Measurements from ENCODE around the gene MPND. TPM values are rescaled to one million over a fixed set of nuclear protein-coding genes. Genes with fewer than 3 reads are reported as not detected.
A peak's percentile ranks its signal among the peaks of the same experiment; 100 is the strongest.

The MPND gene
- total RNA-seq, 4 donors from 2014 or later = 8.3 to 26.1 (median 20.8) TPM

- Histone ChIP-seq H3K4me3 (no peak overlapping the region), H3K4me1 (no peaks in the 10 kb centered on the region), H3K9me3 (no peaks in the 10 kb centered on the region), H3K36me3 (peaks cover 0 to 69% (median 0%) of the 10 kb centered on the region in 3 donors), H3K27ac (no peak overlapping the region), H3K27me3 (no peaks in the 10 kb centered on the region)
- no peak for DNase-seq
- TF ChIP-seq CTCF (IDR thresholded peaks at IDR 0.05) (no peak), POLR2A (IDR thresholded peaks at IDR 0.05) (no peak)
Measured at GRCh38 chr19:4357921-4358326, 14.6 kb downstream of the MPND start.

GRCh38 chr19:4358709-4359626 is 15.6 kb downstream of the MPND start:
- TF ChIP-seq CTCF (IDR thresholded peaks at IDR 0.05) (no peak), POLR2A (IDR thresholded peaks at IDR 0.05) (no peak)
- Histone ChIP-seq H3K4me1 (no peaks in the 10 kb centered on the region), H3K36me3 (peaks cover 0 to 76% (median 0%) of the 10 kb centered on the region in 3 donors), H3K4me3 (no peak overlapping the region), H3K9me3 (no peaks in the 10 kb centered on the region), H3K27me3 (no peaks in the 10 kb centered on the region), H3K27ac (no peak overlapping the region)
- DNase-seq = no peak

- Histone ChIP-seq H3K27me3 (no peaks in the 10 kb centered on the region), H3K36me3 (peaks cover 0 to 75% (median 0%) of the 10 kb centered on the region in 3 donors), H3K4me1 (no peaks in the 10 kb centered on the region), H3K4me3 (no peak overlapping the region), H3K9me3 (no peaks in the 10 kb centered on the region), H3K27ac (no peak overlapping the region)
- TF ChIP-seq POLR2A (IDR thresholded peaks at IDR 0.05) (no peak), CTCF (IDR thresholded peaks at IDR 0.05) (no peak)
- no peak for DNase-seq
Measured at GRCh38 chr19:4359627-4360000, 16.3 kb downstream of the MPND start.

- Histone ChIP-seq H3K4me1 (no peaks in the 10 kb centered on the region), H3K4me3 (no peak overlapping the region), H3K27ac (peak overlapping the region in 1 of 4 donors; percentile 35), H3K36me3 (peaks cover 0 to 78% (median 0%) of the 10 kb centered on the region in 3 donors), H3K9me3 (no peaks in the 10 kb centered on the region), H3K27me3 (no peaks in the 10 kb centered on the region)
- TF ChIP-seq POLR2A (IDR thresholded peaks at IDR 0.05) = no peak
- TF ChIP-seq CTCF (IDR thresholded peaks at IDR 0.05) = no peak
- no peak for DNase-seq
Measured at GRCh38 chr19:4360081-4360569, 16.8 kb downstream of the MPND start.

GRCh38 chr19:4360641-4361151 is 17.3 kb downstream of the MPND start:
- H3K36me3 ChIP-seq = peaks cover 0 to 84% (median 0%) of the 10 kb centered on the region in 3 donors
- peak overlapping the region in 1 of 4 donors; percentile 35 for H3K27ac ChIP-seq
- DNase-seq = peak in 1 of 3 donors; percentile 55
- TF ChIP-seq POLR2A (IDR thresholded peaks at IDR 0.05) (no peak), CTCF (IDR thresholded peaks at IDR 0.05) (no peak)
- H3K4me3 ChIP-seq = no peak overlapping the region
- no peaks in the 10 kb centered on the region for H3K9me3 ChIP-seq
- H3K4me1 ChIP-seq = no peaks in the 10 kb centered on the region
- H3K27me3 ChIP-seq = no peaks in the 10 kb centered on the region

All from Peyer's patch (tissue), 4 donors.